Left ventricle myocardium inferior (tissue), 1 donor: ENCODE measurements around the gene KRT77. TPM values are rescaled to one million over a fixed set of nuclear protein-coding genes. Genes with fewer than 3 reads are reported as not detected.
A peak's percentile ranks its signal among the peaks of the same experiment; 100 is the strongest.

Experiments used
- DNase-seq: peaks from one replicate; pipeline ENCODE4 v3.0.0-alpha.2; 2020
- H3K27ac ChIP-seq: fragments of 200-600 bp; replicated peaks from 2 replicates; pipeline ENCODE4 v1.8.0; 2021
- H3K27me3 ChIP-seq: fragments of 200-600 bp; 2 replicates; pipeline ENCODE4 v1.8.0; 2021; ENCODE audit warnings: low read depth
- H3K36me3 ChIP-seq: fragments of 200-600 bp; 2 replicates; pipeline ENCODE4 v1.8.0; 2021
- H3K4me1 ChIP-seq: fragments of 200-600 bp; 2 replicates; pipeline ENCODE4 v1.8.0; 2021
- H3K4me3 ChIP-seq: fragments of 200-600 bp; 2 replicates; pipeline ENCODE4 v1.8.0; 2021; ENCODE audit warnings: mild to moderate bottlenecking, moderate library complexity
- H3K9me3 ChIP-seq: fragments of 200-600 bp; replicated peaks from 2 replicates; pipeline ENCODE4 v1.8.0; 2021
- CTCF ChIP-seq: fragments of 200-600 bp; IDR thresholded peaks from 2 replicates; pipeline ENCODE4 v1.8.0; 2021; ENCODE audit warnings: antibody characterized with exemption, mild to moderate bottlenecking, borderline replicate concordance
- intact Hi-C: fragments of 100-400 bp; cut with micrococcal nuclease; formaldehyde crosslinking; loops from one replicate; pipeline ENCODE4 v1.11.0; 2022
- total RNA-seq: library from RNA; stranded (reverse); fragmentation: NEBNext Ultra II Directional; extraction: Animal tissue kit (Norgen Biotek cat#: 25700); gene quantifications from one replicate; pipeline ENCODE4 v1.2.1, GENCODE V29; 2021
- donor health status: DM: no; HTN: yes; CAD: no; lungs with severe emphysema.

Gene KRT77
- total RNA-seq, 1 donor from 2014 or later = not detected

GRCh38 chr12:52745554-52745953 lies 42.2 kb upstream of the KRT77 start:
- no peak for DNase-seq
- Histone ChIP-seq H3K9me3 (no peaks in the 10 kb centered on the region), H3K4me3 (no peak overlapping the region), H3K27ac (no peak overlapping the region), H3K4me1 (no peaks in the 10 kb centered on the region), H3K27me3 (peaks cover 85% of the 10 kb centered on the region), H3K36me3 (no peaks in the 10 kb centered on the region)
- TF ChIP-seq CTCF = no peak
- intact Hi-C loops = no loop called here

- intact Hi-C loops = no loop called here
- DNase-seq = no peak
- no peak overlapping the region for H3K4me3 ChIP-seq
- no peak for TF ChIP-seq CTCF
- H3K36me3 ChIP-seq = no peaks in the 10 kb centered on the region
- H3K9me3 ChIP-seq = no peaks in the 10 kb centered on the region
- peaks cover 82% of the 10 kb centered on the region for H3K27me3 ChIP-seq
- no peaks in the 10 kb centered on the region for H3K4me1 ChIP-seq
- no peak overlapping the region for H3K27ac ChIP-seq
These were observed 41.3 kb upstream of the KRT77 start for GRCh38 chr12:52744493-52745156.

GRCh38 chr12:52742822-52743457 lies 39.6 kb upstream of the KRT77 start:
- no peak overlapping the region for H3K4me3 ChIP-seq
- H3K27ac ChIP-seq = no peak overlapping the region
- no peaks in the 10 kb centered on the region for H3K9me3 ChIP-seq
- TF ChIP-seq CTCF = no peak
- no peaks in the 10 kb centered on the region for H3K36me3 ChIP-seq
- H3K4me1 ChIP-seq = no peaks in the 10 kb centered on the region
- peaks cover 78% of the 10 kb centered on the region for H3K27me3 ChIP-seq
- intact Hi-C loops = no loop called here
- DNase-seq = no peak

- H3K36me3 ChIP-seq = no peaks in the 10 kb centered on the region
- no peak overlapping the region for H3K27ac ChIP-seq
- no peaks in the 10 kb centered on the region for H3K9me3 ChIP-seq
- DNase-seq = no peak
- no peak for TF ChIP-seq CTCF
- H3K4me1 ChIP-seq = no peaks in the 10 kb centered on the region
- intact Hi-C loops = no loop called here
- H3K27me3 ChIP-seq = peaks cover 72% of the 10 kb centered on the region
- no peak overlapping the region for H3K4me3 ChIP-seq
These were observed 38.9 kb upstream of the KRT77 start for GRCh38 chr12:52742196-52742580.

- Histone ChIP-seq H3K4me1 (no peaks in the 10 kb centered on the region), H3K27ac (no peak overlapping the region), H3K4me3 (no peak overlapping the region), H3K9me3 (no peaks in the 10 kb centered on the region), H3K36me3 (no peaks in the 10 kb centered on the region), H3K27me3 (peaks cover 72% of the 10 kb centered on the region)
- peak; percentile 42 for DNase-seq
- no peak for TF ChIP-seq CTCF
- intact Hi-C loops = no loop called here
These were observed 38.3 kb upstream of the KRT77 start for GRCh38 chr12:52741375-52742195.
